Amniotic epithelial cell (primary cell): Measurements from ENCODE around the gene DNAJC6.
A peak's percentile ranks its signal among the peaks of the same experiment; 100 is the strongest.

Experiments
- DNase-seq: peaks from one replicate; pipeline ENCODE4 v3.0.0-alpha.2; 2010; ENCODE audit warnings: low read depth

Gene DNAJC6

DNA sequence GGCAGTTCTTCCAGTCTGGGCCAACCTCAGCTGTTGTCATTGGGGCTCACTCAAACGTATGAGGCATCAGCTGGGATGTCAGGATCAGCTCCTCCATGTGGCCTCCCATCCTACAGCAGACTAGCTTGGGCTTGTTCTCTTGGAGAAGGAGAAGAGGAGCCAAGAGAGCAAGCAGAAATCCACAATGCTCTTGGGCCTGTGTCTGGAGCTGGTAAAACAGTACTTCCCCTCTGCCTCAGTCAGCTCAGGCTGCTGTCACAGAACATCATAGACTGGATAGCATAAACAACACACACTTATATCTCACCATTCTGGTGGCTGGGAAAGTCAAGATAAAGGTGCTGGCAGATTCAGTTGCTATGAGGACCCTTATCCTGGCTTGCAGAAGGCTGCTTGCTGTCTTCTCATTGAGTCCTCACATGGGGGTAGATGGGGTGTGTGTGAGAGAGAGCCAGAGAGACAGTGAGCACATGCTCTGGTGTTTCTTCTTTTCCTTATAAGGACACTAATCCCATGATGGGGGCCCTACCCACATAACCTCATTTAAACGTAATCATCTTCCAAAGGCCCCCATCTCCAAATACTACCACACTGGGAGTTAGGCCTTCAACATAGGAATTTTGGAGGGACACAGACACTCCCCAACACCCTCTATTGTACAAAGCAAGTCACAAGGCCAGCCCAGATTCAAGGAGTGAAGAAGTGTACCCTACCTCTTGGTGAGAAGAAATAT, 16.3 kb upstream of the DNAJC6 start:
- DNase-seq = no peak

DNA sequence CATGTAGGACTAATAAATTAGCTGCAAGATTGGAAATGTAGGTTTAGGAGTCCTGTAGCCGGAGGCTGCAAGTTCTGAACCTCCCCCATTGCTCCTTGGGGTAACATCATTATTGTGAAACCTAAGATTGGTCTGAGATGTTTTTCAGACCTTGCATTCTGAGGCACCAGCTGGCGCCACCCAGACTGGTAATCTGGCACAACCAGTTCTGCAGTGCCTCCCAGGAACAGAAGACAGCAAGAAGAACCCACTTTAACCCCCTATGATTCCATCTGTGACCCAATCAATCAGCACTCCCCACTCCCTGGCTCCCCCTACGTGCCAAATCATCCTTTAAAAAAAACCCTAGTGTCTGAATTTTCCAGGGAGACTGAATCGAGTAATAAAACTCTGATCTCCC, 11.6 kb upstream of the DNAJC6 start:
- DNase-seq = no peak

DNA sequence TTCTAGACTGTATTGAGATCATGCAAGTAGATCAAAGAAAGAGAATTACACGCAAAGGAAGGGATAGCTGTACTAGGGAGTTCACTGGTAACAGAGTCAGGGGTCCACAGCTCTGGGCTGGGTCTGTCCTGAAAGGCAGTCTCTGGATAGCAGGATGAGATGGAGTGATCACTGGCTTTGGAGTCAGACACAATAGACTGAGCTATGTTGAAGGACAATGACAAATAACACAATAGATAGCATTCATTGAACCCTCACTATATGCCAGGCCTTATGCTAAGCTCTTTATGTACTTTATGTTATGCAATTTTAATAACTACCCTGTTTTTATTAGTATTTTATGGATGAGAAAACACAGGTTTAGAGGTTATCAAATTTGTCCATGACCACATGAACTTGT, 10.0 kb upstream of the DNAJC6 start:
- no peak for DNase-seq

DNA sequence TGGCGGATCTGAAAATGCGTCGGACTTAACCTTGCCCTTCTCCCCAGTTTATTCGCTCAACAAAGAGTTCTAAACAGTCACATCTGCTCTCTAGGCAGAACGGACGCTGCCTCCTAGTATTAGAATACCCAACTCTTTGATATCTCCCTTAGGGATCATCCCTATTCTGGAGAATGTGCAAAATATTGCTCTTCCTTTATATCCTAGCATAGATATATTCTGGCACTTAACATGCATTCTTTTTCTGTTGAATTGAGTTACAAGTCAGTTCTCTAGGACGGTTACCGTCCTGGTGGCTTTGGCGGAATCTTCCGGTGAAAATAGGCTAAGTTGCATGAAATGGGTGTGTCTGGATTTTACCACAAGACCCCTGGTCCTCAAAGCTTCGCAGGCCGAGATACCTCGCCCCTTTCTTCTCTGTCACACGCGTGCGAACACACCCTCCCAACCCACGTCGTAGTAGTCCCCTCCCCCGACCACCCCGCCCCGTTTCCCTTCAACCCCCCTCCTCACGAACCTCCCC, 501 bp upstream of the DNAJC6 start:
- DNase-seq = no peak

DNA sequence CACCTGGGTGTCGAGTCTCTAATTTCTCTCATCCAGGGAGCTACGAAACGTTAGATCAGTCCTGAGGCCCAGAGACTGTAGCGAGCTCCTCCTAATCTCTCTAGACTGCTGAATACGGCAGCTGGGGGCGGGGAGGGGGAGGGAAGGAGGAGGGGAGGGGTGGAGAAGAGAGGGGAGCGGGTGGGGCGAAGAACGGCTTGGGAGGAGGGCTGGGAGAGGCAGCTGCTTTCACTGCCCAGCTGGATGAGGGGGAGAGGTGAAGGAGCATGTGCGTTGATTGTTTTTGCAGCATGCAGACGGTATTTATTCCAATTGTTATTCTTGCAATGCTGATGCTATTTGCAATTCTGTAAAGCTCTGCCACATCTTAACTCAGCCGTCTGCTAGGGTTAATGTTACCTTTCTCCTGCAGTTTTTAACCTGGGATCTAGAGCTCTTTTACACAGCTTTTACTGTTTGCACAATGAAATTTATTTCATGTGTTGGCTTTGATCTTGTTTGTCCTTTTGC, 790 bp downstream of the DNAJC6 start:
- peak; percentile 1 for DNase-seq

DNA sequence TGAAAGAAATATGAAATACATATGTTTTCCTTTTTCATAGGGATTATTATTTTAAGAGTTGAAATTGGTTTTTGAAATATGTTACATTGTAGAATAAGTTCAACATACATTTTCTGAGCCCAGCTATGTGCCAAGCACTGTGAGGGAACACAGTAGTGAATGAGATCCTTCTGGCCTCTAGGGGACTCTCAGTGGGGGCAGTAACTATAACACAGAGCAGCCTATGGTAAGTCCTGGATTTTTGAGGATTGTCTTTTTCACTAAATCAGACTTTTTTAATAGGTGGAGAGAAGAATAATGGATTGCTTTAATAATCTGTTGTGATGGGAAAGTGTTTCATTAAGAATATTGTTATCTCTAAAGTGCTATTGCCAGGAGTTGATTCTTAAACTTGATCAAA, 2.4 kb downstream of the DNAJC6 start:
- no peak for DNase-seq

DNA sequence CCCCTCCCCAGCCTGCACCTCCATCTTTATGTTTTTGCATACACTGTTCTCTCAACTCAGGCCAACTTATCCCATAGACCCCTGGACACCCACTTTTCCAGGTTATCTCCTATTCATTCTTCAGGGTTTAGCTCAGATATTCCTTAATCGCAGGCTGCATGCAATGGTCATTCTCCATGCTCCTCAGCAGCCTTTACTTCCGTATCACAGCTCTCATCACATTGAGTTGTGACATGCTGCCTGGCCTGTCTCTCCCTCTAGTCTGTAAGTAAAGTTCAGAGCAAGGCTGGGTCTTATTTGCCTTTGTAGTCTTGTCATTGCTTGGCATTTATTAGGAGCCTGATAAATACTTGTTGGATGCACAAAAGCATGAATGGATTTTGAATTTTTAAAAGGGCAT, 6.9 kb downstream of the DNAJC6 start:
- no peak for DNase-seq

DNA sequence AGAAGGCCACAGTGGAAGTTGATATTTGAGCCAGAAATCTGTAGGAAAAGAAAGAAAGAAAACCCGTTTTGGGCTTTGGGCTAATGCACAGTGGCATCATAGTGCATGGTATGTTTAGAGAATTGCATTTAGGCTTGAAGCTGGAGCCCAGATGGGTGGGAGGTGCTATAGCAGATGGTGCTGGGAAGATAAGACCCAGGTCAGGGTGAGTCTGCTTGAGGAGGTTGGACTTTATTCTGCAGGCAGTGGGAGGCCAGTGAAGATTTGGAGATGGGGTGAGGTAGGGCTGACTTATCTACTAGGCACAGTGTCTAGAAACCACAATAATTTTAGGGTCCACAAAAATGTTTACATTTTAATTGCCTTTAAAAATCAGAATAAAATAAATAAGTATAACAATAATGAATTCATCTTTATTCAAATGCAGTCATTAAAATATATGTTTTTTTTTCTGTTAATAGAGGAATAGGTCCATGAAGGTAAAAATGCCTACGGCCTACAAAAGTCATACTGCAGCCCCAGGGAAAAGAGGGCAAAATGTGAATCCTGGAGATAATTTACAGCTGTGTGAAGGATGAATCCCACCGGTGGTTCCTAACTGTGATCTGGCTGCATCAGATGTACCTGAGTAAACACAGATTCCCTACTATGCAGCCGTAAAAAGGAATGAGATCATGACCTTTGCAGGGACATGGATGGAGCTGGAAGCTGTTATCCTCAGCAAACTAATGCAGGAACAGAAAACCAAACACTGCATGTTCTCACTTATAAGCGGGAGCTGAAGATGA, 8.7 kb downstream of the DNAJC6 start:
- DNase-seq = no peak

DNA sequence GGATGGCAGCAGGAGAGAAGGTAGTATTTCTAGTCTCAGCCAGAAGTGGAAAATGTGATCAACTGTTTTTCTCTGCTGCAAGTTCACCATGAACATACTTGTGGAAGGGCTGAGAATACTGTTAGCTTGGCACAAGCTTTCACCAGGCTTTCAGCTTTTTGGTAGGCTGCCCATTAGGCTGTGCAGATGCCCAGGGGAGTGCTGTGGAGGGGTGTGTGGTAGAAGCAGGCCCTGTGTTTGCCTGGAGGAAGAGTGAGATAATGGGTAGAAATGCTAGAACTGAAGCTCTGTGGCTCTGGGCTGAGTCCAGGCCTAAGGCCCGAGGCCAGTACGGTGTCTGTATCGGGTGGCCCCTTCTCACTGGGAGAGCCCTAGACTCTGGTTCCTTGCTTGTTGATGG, 9.8 kb downstream of the DNAJC6 start:
- no peak for DNase-seq

DNA sequence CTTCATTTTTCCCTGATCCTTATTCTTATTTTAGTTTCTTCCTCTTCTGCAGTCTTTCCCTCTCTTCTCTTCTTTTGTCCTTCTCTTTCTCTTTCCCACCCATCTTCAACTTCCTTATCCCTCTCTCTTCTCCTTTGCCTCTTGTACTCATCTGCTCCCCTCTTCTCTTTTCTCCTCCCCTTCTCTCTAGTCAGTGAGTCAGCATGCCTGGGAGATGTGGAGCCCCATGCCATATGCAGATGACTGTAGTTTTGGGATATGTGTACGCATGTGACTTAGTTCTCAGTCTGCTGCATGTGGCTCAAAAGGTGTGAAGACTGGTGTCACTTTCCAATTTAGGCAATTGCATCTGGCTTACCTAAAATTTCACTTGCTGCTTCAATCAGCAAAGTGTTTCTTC, 10.4 kb downstream of the DNAJC6 start:
- DNase-seq = no peak

DNA sequence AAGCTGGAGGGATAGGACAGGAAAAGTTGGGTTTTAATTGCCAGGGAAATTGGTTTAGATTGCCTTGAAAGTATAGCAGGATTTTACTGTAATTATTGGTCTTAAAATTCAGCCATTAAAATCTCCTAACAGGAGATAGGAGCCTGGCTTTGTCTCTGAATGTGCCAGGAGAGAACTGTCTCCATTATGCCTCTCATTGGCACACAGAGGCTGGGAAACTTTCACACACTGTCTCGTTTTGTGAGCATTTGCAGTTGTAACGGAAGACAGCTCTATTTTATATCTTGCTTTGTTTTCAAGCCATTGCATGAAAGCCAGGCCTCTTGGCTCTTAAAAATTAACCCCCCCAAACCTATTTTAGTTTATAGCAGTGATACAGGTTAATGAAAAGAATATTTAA, 12.5 kb downstream of the DNAJC6 start:
- no peak for DNase-seq

DNA sequence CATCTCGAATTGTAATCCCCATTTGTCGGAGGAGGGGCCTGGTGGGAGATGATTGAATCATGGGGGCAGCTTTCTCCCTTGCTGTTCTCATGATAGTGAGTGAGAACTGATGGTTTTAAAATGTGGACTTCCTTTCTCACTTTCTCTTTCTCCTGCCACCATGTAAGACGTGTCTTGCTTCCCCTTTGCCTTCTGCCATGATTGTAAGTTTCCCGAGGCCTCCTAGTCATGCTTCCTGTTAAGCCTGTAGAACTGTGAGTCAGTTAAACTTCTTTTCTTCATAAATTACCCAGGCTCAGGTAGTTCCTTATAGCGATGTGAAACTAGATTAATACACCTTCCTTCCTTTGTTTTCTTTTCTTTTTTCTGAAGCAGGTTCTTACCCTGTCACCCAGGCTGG, 13.9 kb downstream of the DNAJC6 start:
- no peak for DNase-seq

DNA sequence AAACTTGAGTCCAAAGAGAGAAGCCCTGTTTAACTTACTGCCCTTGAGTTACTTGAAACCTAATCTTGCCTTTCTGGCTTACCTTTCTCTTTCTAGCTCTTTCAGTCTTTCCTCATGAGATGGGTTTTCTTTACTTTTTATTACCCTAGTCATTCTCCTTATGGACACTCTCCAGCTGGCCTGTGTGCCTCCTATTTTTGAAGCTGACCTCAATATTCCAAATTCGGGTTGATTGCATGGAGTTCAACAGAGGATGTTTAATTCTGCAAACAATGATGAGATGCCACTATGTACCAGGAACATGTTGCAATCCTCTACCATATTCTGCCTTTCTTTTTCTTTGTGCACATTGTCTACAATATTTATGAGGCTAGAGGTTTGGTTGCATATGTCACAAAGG, 20.7 kb downstream of the DNAJC6 start:
- DNase-seq = no peak

DNA sequence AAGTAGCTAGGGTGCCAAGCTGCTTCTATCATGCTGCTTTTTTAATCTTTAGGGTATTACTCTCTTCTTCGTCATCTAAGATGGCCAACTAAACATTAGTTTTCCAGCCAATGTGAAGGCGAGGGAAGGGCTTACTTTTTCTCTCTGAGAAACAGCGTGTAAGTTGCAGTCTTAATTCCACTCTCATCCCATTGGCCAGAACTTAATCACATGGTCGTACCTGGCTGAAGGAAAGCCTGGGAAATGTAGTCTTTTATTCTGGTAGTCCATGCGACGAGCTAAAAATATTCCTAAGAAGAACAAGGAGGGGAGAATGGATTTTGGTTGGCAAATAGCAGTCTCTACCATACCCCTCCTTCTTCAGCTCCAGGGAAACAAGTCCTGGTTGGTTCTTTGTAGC, 21.5 kb downstream of the DNAJC6 start:
- no peak for DNase-seq

DNA sequence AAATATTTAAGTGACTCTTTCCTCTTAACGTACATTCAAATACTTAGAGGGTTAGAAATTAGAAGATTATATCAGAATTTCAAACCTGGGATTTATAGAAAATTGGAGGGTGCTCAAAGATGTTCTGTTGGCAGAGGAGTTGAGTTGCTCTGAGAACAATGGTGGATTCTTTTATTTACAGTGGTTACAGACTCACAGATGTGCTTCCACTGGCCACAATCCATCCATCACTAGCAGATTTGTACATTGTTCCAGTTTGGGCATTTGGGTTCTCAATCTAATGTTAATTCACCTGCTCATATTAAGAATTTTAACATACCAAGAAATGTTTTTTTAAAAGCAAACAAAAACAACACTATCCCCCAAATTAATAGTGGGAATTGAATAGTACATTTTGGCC, 23.5 kb downstream of the DNAJC6 start:
- DNase-seq = no peak

DNA sequence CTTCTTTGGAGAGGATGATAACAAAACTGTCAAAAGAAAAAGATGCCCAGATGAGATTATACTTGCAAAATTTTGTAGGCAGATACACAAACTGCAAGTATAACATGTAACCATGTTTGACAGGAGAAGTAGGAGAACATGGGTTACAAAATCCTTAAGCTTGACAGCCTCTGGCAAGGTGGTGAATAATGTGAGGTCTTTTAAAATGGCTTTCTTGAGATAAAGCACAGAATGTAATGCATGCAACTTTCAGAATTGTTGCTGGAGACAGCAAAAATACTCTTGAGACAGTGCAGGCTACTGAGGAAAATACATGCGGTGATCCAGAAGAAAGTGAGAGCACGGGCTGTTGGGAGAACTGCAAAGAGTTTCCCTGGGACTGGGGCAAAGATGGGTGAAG, 24.7 kb downstream of the DNAJC6 start:
- DNase-seq = peak; percentile 80

DNA sequence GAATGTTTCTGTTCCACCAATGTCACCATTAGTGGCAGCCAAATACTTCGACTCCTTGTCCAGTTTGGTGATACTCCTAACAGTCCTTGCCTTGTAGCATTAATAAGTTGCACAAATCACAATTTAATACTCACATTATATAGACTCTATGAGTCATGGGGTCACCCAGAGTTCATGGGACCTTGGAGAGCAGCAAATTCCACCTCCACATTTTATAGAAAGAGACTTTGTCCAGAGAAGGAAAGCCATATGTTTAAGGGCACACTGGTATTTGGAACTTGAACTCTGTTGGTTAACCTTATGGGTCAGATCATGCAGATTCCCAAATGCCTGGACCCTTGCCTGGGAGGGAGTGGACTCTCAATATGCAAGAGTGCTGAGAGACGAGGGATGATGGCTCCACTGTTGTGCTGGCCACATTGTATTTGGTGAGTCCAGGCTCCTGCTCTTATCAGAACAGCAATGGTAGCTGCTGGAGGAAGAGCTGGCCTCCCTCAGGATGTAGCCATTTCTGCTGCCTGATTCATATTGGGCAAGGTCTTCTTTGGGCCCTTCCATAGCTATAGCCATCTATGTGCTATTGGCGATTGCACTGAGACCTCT, 30.6 kb downstream of the DNAJC6 start:
- DNase-seq = peak; percentile 20

DNA sequence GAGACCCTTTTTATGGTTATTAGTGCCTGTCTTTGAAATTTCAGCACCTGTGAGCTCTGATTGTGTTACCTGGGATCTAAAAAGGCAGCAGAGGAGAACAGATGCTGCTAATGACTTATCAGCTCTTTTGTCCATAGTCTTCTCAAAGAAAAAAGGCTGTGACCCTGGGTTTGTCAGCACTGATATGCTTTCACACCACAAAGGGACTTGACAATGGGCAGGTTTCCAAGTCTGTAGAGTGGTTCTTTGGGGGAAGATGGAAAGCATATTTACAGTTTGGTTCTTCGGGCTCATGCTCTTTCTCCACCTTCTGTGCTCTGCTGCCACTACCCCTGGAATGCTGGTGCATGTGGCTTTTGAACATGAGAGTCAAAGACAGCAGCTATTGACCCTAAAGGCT, 32.0 kb downstream of the DNAJC6 start:
- DNase-seq = no peak

DNA sequence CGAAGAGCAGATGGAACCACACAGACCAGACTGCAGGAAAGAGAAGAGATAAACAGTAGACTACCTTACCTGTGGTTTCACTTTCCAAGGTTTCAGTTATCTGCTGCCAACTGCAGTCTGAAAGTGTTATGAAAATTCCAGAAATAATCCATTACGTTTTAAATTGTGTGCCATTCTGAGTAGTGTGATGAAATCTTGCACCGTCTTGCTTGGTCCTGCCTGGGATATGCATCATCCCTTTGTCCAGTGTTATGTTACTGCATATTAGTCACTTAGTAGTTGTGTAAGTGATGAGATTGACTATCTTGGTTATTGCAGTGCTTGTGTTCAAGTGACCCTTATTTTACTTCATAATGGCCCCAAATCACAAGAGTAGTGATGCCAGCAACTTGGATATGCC, 33.9 kb downstream of the DNAJC6 start:
- peak; percentile 86 for DNase-seq

DNA sequence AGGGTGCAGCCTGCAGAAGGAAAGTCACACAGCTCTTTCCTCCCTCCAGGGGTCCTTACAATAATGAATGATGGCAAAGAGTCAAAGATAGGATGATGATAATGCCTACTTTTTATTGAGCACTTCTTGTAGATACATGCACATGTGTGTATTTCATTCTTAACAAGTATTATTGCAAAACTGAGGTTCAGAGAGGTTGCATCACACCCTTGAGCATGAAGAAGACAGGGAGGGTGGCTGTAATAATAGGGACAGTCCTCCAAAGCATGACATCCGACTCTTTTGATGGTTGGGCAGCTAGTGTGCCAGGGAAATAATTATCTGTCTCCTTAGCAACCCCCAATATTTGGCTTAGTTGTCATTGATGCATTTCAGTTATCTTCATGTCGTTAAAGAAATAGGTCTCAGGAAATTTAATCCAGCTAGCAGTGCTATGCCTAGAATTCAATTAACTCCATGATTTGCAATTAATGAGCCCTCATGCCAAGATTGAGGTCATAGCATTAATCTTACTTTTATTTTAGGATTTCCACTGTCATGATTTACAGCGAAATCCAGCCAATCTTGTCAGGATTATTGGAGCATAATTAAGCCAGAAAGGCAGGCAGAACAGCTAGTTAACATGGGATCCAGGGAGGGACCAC, 35.0 kb downstream of the DNAJC6 start:
- no peak for DNase-seq

DNA sequence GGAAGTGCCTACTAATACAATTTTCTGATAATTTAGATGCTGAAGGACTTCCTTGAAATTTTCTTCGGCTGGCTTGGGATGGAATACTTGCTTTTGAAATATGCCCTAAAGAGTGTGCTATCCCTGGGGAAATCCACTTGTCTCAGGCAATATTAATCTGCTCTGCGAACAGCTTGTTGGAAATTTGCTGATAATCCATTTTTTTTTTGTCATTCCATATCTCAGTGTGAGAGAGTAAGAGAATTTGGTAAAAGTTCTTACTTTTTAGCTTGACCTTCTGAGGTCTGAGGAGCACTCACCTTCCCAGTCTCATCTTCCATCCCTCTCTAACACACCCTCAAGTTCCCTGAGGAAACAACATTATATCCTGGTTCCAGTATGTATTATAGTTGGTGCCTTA, 36.8 kb downstream of the DNAJC6 start:
- no peak for DNase-seq

DNA sequence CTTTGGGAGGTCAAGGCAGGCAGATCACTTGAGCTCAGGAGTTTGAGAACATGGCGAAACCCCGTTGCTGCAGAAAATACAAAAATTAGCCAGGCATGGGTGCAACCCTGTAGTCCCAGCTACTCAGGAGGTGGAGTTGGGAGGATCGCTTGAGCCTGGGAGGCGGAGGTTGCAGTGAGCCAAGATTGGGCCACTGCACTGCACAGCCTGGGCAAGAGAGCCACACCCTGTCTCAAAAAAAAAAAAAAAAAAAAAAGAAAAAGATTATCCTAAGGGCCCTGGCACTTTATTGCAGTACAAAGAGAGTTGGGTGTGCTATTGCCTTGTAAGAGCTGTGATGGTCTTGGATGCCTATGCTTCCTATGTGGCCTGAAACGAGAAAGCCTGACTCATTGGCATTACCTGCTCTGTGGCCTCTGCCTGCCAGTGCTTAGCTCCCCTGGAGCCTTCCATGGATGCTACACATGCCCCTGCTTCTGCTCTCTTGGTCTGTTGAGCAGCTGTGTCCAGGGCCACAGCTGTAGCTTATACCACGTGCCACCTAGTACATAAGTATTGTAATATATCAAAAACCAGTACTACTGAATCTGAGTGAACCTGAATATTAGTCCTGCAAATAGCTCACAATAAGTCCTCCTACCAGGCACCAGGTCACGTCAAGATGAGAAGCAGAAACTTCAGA, 45.8 kb downstream of the DNAJC6 start:
- DNase-seq = no peak
